B cell (primary cell): Measurements from ENCODE around the gene NAPA.

ENCODE experiments used
- CTCF ChIP-seq: fragments of 200-600 bp; IDR thresholded peaks from one replicate; pipeline ENCODE4 v1.8.0; 2022; ENCODE audit warnings: antibody characterized with exemption, mild to moderate bottlenecking
- EZH2 ChIP-seq: IDR thresholded peaks from 2 replicates; pipeline ENCODE4 v1.6.1; 2012; ENCODE audit warnings: borderline replicate concordance, low read depth, mild to moderate bottlenecking, moderate library complexity, low read length; ENCODE audit not compliant: insufficient read depth, poor library complexity, severe bottlenecking

GRCh38 chr19:47518854-47519253, 4.0 kb upstream of the NAPA start:
- TF ChIP-seq CTCF (no peak), EZH2 (no peak)
